Sigmoid colon (tissue), 7 donors: ENCODE measurements around the gene GSDMA. TPM values are rescaled to one million over a fixed set of nuclear protein-coding genes. Genes with fewer than 3 reads are reported as not detected.
"Not testable (repeated sequence)": the region's sequence is repeated elsewhere in the genome, so short reads cannot be mapped to it uniquely, and the experiment has no call there.

Experiments
- DNase-seq: peaks from one replicate; pipeline ENCODE4 v3.0.0-alpha.2; 2019
- H3K27ac ChIP-seq, 4 donors: fragments of 200-600 bp; sonication (generic); one replicate each; pipeline ENCODE4 v1.5.1; 2016 to 2019; ENCODE audit warnings: mild to moderate bottlenecking in 1 of 4
- H3K27me3 ChIP-seq, 3 donors: fragments of 200-600 bp; sonication (generic); one replicate each; pipeline ENCODE4 v1.5.1; 2019; ENCODE audit warnings: mild to moderate bottlenecking in 1 of 3
- H3K36me3 ChIP-seq, 4 donors: fragments of 200-600 bp; sonication (generic); one replicate each; pipeline ENCODE4 v1.5.1; 2016 to 2019
- H3K4me1 ChIP-seq, 4 donors: fragments of 200-600 bp; sonication (generic); one replicate each; pipeline ENCODE4 v1.5.1; 2017 to 2019
- H3K4me3 ChIP-seq, 4 donors: fragments of 200-600 bp; sonication (generic); one replicate each; pipeline ENCODE4 v1.5.1; 2017 to 2019; ENCODE audit warnings: mild to moderate bottlenecking in 2 of 4, moderate library complexity in 1 of 4
- H3K9me3 ChIP-seq, 4 donors: fragments of 200-600 bp in 3 of 4; sonication (generic) in 3 of 4; one replicate each; pipeline versions ENCODE4 v1.5.1 to v1.6.1; 2013 to 2019
- EP300 ChIP-seq, 4 donors: sonication (generic); formaldehyde crosslinking; IDR thresholded peaks; one replicate each; pipeline ENCODE4 v1.6.1; 2017; ENCODE audit warnings: antibody characterized with exemption in 4 of 4
- POLR2A ChIP-seq, 2 donors: fragments of 450-650 bp; IDR thresholded peaks; one replicate each; pipeline ENCODE4 v1.6.1; 2016; ENCODE audit warnings: antibody characterized with exemption in 2 of 2, mild to moderate bottlenecking in 2 of 2, moderate library complexity in 2 of 2
- POLR2AphosphoS5 ChIP-seq, 4 donors: sonication (generic); formaldehyde crosslinking; IDR thresholded peaks; one replicate each; pipeline ENCODE4 v1.6.1; 2017; ENCODE audit warnings: antibody characterized with exemption in 4 of 4
- WGBS, 2 donors: extraction: QIAGEN DNeasy Blood & Tissue Kit; methylation state at CpG; one replicate each; pipeline ENCODE4 v1.1.7; 2013; 5-methylcytosine and 5-hydroxymethylcytosine counted together
- intact Hi-C: fragments of 100-400 bp; cut with DNase I; formaldehyde crosslinking; loops from one replicate; pipeline ENCODE4 v1.15.1; 2023
- polyA plus RNA-seq, 3 donors: library from polyadenylated mRNA; stranded (reverse); fragments of 200-250 nt; gene quantifications; one replicate each; pipeline ENCODE4 v1.2.3, GENCODE V29; 2013
- total RNA-seq, 4 donors: library from RNA; depleted of rRNA; stranded (reverse); fragments of >200 nt; gene quantifications; one replicate each; pipeline ENCODE4 v1.1.0, GENCODE V29; 2016
- TF ChIP-seq, protein P1 (sequence below), 4 experiments: fragments of 450-650 bp in 3 of 4; fragments of 200-600 bp in 1 of 4; IDR thresholded peaks; one replicate each; pipeline ENCODE4 v1.5.1; 2016 to 2019; ENCODE audit warnings: antibody characterized with exemption in 4 of 4, mild to moderate bottlenecking in 3 of 4, moderate library complexity in 2 of 4
- donor health status: healthy with polysubstance abuse.
- donor health status: Bipolar disorder and iron deficiency.
- donor health status: healthy.

GSDMA gene
- total and polyA plus RNA-seq, 7 donors = 0.29 to 1.3 (median 0.60) TPM; not detected in 4

DNA sequence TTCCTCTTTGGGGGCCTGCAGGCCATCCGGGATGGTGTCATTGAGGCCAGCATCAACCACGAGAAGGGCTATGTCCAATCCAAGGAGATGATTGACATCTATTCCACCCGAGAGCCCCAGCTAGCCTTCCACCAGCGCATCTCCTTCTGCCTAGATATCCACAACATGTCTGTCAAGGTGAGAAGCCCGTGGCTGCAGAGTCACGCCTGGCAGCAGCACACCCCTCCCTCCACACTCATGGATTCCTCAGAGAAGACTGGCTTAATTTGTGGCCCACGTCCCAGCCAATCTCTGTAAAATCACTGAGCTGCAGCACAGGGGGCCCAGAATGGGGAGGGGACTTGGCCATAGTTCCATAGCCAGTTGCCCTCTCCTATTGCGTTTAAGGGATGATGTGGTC, 33.4 kb downstream of the GSDMA start:
- no peaks in the 10 kb centered on the region for H3K9me3 ChIP-seq
- H3K4me3 ChIP-seq = no peak overlapping the region
- H3K27ac ChIP-seq = peak overlapping the region in 1 of 4 donors; percentile 4
- H3K36me3 ChIP-seq = peaks cover 49 to 77% (median 63%) of the 10 kb centered on the region in 4 donors
- 87 to 89% methylated on average over 8 of the region's 8 CpGs for WGBS, 2 donors
- H3K27me3 ChIP-seq = no peaks in the 10 kb centered on the region
- no peak for DNase-seq
- no peaks in the 10 kb centered on the region for H3K4me1 ChIP-seq
- intact Hi-C loops = no loop called here
- TF ChIP-seq POLR2AphosphoS5 (IDR thresholded peaks at IDR 0.05) (no peak), EP300 (IDR thresholded peaks at IDR 0.05) (no peak), POLR2A (IDR thresholded peaks at IDR 0.05) (no peak)
- TF ChIP-seq, protein P1, sequence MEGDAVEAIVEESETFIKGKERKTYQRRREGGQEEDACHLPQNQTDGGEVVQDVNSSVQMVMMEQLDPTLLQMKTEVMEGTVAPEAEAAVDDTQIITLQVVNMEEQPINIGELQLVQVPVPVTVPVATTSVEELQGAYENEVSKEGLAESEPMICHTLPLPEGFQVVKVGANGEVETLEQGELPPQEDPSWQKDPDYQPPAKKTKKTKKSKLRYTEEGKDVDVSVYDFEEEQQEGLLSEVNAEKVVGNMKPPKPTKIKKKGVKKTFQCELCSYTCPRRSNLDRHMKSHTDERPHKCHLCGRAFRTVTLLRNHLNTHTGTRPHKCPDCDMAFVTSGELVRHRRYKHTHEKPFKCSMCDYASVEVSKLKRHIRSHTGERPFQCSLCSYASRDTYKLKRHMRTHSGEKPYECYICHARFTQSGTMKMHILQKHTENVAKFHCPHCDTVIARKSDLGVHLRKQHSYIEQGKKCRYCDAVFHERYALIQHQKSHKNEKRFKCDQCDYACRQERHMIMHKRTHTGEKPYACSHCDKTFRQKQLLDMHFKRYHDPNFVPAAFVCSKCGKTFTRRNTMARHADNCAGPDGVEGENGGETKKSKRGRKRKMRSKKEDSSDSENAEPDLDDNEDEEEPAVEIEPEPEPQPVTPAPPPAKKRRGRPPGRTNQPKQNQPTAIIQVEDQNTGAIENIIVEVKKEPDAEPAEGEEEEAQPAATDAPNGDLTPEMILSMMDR (IDR thresholded peaks at IDR 0.05) = no peak

DNA sequence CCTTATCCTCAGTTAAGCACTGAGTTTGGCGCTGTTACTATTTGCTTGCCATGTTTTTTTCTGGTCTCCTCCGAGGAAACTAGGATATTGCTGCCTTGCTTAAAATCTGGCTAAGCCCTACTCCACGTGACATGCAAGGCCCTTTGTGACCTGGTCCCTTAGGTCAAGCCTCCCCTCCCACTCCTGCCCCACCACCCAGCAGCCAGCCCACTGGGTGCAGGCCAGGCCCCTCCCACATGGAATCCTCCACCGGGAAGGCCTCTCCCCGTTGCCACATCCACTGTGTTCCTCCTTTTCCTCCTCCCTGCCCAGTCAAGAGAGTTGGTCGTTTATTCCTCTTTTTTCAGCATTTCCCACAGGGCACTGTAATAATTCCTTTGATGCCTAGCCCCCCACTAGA, 34.0 kb downstream of the GSDMA start:
- TF ChIP-seq EP300 (IDR thresholded peaks at IDR 0.05) (no peak), POLR2AphosphoS5 (IDR thresholded peaks at IDR 0.05) (no peak), POLR2A (IDR thresholded peaks at IDR 0.05) (no peak)
- TF ChIP-seq, protein P1 (IDR thresholded peaks at IDR 0.05) = no peak

DNA sequence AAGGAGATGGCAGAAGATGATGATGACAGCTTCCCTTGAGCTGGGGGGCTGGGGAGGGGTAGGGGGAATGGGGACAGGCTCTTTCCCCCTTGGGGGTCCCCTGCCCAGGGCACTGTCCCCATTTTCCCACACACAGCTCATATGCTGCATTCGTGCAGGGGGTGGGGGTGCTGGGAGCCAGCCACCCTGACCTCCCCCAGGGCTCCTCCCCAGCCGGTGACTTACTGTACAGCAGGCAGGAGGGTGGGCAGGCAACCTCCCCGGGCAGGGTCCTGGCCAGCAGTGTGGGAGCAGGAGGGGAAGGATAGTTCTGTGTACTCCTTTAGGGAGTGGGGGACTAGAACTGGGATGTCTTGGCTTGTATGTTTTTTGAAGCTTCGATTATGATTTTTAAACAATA, 34.7 kb downstream of the GSDMA start:
- Histone ChIP-seq H3K36me3 (peaks cover 35 to 63% (median 51%) of the 10 kb centered on the region in 4 donors), H3K9me3 (no peaks in the 10 kb centered on the region), H3K27me3 (no peaks in the 10 kb centered on the region), H3K27ac (no peak overlapping the region), H3K4me3 (no peak overlapping the region), H3K4me1 (no peaks in the 10 kb centered on the region)
- WGBS, 2 donors = 81 to 88% methylated on average over 4 of the region's 4 CpGs
- intact Hi-C loops = no loop called here
- DNase-seq = no peak
- TF ChIP-seq POLR2AphosphoS5 (IDR thresholded peaks at IDR 0.05) (no peak), EP300 (IDR thresholded peaks at IDR 0.05) (no peak), POLR2A (IDR thresholded peaks at IDR 0.05) (no peak)
- TF ChIP-seq, protein P1 (IDR thresholded peaks at IDR 0.05) = no peak

More for the DNA sequence above, 34.0 kb downstream of the GSDMA start:
- Histone ChIP-seq H3K27me3 (no peaks in the 10 kb centered on the region), H3K4me3 (no peak overlapping the region), H3K27ac (peak overlapping the region in 1 of 4 donors; percentile 4), H3K36me3 (peaks cover 43 to 71% (median 57%) of the 10 kb centered on the region in 4 donors), H3K9me3 (no peaks in the 10 kb centered on the region), H3K4me1 (no peaks in the 10 kb centered on the region)
- WGBS, 2 donors = 58 to 64% methylated on average over 6 of the region's 6 CpGs
- intact Hi-C loops = no loop called here
- peak; percentile 79 for DNase-seq

DNA sequence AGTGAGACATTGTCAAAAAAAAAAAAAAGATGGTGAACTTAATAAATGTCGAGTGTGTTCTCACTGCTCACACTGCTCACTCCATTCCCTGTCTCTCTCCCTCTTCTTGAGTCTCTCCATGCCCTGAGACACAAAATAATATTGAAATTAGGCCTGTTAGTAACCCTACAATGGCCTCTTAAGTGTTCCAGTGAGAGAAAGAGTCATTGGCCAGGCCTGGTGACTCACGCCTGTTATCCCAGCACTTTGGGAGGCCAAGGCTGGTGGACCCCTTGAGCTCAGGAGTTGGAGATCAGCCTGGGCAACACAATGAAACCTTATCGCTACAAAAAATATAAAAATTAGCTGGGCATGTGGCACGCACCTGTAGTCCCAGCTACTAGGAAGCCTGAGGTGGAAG, 36.3 kb downstream of the GSDMA start:
- H3K27ac ChIP-seq = no peak overlapping the region
- no peaks in the 10 kb centered on the region for H3K9me3 ChIP-seq
- H3K36me3 ChIP-seq = peaks cover 27 to 48% (median 37%) of the 10 kb centered on the region in 4 donors
- no peaks in the 10 kb centered on the region for H3K4me1 ChIP-seq
- H3K27me3 ChIP-seq = no peaks in the 10 kb centered on the region
- DNase-seq = no peak
- intact Hi-C loops = no loop called here
- 92 to 94% methylated on average over 4 of the region's 4 CpGs for WGBS, 2 donors
- TF ChIP-seq POLR2AphosphoS5 (IDR thresholded peaks at IDR 0.05) = no peak
- no peak for TF ChIP-seq POLR2A (IDR thresholded peaks at IDR 0.05)
- TF ChIP-seq, protein P1 (IDR thresholded peaks at IDR 0.05) = no peak
- TF ChIP-seq EP300 (IDR thresholded peaks at IDR 0.05) = no peak
- no peak overlapping the region for H3K4me3 ChIP-seq

DNA sequence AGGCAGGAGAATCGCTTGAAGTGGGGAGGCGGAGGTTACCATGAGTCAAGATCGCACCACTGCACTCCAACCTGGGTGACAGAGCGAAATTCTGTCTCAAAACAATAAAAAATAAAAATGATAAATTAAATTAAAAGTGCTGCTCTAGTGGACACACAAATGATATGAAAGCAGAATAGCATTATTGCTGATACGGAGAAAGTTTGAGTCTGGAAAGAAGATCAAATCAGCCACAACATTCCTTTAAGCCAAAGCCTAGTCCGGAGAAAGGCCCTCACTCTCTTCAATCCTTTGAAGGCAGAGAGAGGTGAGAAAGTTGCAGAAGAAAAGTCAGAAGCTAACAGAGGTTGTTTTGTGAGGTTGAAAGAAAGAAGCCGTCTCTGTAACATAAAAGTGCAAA, 37.4 kb downstream of the GSDMA start:
- TF ChIP-seq, protein P1 (IDR thresholded peaks at IDR 0.05) = no peak
- no peak for TF ChIP-seq EP300 (IDR thresholded peaks at IDR 0.05)
- TF ChIP-seq POLR2A (IDR thresholded peaks at IDR 0.05) = no peak
- TF ChIP-seq POLR2AphosphoS5 (IDR thresholded peaks at IDR 0.05) = no peak
- no peak overlapping the region for H3K4me3 ChIP-seq
- no peaks in the 10 kb centered on the region for H3K4me1 ChIP-seq
- no peak for DNase-seq
- H3K9me3 ChIP-seq = no peaks in the 10 kb centered on the region
- no peaks in the 10 kb centered on the region for H3K27me3 ChIP-seq
- intact Hi-C loops = no loop called here
- H3K36me3 ChIP-seq = peaks cover 16 to 37% (median 26%) of the 10 kb centered on the region in 4 donors
- H3K27ac ChIP-seq = no peak overlapping the region
- WGBS, 2 donors = 91 to 92% methylated on average over 7 of the region's 7 CpGs

DNA sequence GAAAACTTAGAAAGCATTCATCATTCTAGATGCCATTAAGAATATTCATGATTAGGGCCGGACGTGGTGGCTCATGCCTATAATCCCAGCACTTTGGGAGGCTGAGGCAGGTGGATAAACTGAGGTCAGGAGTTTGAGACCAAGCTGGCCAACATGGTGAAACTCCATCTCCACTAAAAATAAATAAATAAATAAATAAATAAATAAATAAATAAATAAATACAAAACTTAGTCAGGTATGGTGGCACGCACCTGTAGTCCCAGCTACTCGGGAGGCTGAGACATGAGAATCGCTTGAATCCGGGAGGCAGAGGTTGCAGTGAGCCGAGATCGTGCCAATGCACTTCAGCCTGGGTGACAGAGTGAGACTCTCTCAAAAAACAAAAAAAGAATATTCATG, 38.5 kb downstream of the GSDMA start:
- H3K4me3 ChIP-seq, H3K27me3 ChIP-seq, DNase-seq, intact Hi-C loops, H3K27ac ChIP-seq, H3K4me1 ChIP-seq, H3K9me3 ChIP-seq: not testable (repeated sequence)
- H3K36me3 ChIP-seq = peaks cover 8 to 25% (median 15%) of the 10 kb centered on the region in 4 donors
- 83 to 95% methylated on average over 8 of the region's 8 CpGs for WGBS, 2 donors
